HG03469 (cell line): ENCODE measurements around the gene ASPHD2.

Experiments
- ATAC-seq: cut with Tn5 transposase; IDR thresholded peaks from one replicate; pipeline ENCODE4 v1.9.1; 2021; ENCODE audit warnings: mild to moderate bottlenecking, moderate library complexity, moderate number of reproducible peaks; ENCODE audit not compliant: unreplicated experiment

The ASPHD2 gene

DNA sequence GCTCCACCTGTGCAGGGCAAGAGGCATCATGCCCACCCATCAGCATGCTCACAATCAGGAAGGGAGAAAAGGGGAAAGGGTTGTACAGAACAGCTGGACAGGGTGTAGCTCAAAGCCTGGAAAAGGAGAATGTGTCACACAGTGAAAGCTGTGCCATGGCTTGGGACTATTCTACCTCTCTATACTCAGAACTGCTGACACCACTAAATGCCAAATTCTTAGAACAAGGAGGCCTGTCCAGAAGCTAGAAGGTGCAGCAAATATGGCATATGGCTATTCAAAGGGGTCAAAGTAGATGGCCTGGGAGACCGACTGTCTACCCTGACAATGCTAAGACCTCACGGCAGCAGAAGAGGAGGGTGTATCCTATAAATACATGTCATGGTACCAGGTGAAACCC, 41.7 kb downstream of the ASPHD2 start:
- ATAC-seq: no peak

DNA sequence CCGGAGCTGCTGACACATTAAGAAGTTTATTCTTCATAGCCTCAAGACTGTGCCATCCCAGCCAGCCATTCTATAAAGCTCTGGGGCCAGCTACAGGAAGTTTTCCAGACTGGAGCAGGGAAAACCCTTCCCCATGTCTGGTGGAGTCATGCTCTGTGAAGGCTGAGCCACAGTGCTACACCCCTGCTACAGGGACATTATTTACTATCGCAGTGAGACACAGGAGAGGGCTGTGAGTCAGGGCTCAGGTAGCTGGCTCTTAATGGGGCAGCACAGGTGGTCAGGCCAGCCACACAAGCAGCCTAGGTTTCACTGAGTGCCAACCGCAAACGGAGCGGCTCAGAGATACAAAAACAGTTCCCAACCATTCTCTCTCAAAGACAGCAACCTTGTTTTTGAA, 42.5 kb downstream of the ASPHD2 start:
- no peak for ATAC-seq

DNA sequence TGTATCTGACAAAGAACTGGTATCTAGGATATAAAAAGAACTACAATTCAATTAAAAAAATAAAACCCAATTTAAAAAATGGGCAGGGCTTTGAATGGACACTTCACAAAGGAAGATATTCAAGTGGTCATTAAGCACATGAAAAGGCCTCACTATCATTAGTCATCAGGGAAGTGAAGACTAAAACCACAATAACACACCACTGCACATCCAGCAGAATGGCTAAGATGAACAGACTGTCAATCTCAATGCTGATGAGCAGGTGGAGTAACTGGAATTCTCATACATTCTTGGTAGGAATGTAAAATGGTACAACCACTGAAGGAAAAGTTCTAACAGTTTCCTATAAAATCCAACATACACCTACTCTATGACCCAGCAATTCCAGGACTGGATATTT, 45.6 kb downstream of the ASPHD2 start:
- ATAC-seq: no peak

DNA sequence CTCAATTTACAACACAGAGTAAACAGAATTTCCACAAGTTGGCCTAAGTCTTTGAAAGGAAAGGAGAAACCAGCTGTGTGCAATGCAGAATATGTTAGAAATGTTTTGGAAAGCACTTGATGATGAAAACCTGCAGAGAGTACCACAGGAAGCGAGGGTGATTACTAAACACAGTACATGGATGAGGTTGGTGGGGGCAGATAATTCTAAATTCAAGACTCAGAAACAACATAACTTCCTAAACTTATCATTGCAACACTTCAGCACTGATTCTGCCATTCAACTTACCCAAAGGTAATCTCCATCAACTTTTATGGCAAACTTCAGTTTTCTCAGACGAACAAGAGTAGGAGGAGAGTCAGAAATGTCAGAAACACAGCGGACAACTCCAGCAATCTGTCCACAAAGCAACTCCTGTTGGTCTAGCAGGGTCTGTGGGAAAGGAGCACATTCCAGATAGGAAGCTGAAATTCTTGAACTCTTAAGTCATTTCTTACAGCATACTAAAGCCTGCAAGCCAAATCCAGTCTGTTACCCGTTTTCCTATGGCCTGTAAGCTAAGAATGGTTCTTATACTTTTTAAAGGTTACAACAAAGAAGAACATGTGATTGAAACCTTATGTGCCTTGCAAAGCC, 47.8 kb downstream of the ASPHD2 start:
- no peak for ATAC-seq

DNA sequence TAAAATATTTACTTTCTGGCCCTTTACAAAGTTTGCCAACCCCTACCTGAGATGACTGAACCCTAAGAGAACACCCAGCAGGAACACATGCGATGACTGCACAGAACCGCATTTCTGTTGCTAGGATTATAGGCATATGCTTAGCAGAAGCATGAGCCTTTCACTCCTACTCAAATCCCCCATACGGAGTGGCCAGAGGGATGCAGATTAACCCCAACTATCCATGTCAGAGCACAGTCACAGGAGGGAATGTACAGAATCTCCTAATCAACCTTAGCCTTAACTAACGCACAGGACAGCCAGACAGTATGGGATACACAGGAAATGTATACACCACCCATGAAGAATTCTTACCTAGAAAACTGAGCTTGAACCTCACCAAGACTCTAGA, 48.3 kb downstream of the ASPHD2 start:
- no peak for ATAC-seq

DNA sequence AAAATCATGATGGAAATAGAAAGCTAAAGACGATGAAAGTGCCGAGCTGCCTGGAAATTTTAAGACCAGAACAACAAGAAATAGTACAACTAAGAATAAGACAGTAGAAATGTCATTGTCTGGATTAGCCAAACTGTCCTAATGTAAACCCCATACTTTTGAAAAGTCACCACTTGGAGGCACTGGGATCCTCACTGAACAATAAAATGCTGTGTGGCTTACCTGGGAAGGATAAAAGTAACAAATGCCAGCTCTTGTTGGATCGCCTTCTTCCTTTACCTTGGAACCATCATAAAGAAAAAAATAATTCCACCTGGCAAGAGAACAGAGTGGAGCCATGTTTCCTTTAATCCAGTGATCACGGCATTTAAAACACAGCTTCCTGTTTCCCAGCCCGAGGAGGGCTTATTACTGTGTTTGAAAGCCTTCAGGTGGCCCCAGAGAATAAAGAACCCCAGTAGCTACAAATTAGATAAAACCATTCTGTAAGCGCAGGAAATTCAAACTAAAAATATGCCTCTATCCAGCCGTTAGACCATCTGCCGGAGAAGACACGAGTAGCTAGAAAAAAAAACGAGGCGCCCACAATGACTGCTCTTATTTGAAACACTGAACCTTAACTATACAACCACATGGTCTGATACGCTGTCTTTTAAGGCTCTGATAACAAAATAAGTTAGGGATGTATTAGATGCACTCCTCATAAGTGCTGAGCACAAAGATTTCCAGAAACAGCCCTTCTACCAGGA, 50.2 kb downstream of the ASPHD2 start:
- no peak for ATAC-seq

DNA sequence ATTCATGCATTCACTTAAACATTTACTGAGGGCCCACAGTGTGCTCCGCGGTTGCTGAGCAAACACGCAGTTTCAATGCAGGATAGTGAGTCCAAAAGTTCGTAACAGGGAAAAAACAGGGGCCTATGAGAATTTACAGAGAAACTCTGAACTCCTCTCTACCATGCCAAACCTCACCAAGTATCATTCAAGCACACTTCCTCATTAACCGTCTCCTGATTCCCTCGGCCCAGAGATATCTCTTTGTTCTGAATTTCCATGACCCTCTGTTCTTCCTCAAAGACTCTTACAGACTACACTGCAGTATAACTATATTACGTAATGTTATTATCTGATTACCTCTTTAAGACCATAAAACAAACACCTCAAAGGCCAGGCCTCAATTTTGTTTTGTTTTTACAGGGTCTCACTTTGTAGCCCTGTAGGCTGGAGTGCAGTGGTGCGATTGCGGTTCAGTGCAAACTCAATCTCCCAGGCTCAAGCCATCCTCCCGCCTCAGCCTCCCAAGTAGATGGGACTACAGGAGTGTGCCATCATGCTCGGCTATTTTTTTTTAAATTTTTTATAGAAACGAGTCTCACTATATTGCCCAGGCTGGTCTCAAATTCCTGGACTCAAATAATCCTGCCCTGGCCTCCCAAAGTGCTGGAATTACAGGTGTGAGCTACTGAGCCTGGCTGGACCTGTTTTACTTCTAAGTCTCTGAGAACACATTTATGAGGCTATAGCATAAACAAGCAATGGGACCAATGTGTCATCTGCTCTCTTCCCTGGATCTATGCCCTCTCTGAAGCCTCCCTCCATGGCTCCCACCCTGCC, 50.9 kb downstream of the ASPHD2 start:
- ATAC-seq: no peak

DNA sequence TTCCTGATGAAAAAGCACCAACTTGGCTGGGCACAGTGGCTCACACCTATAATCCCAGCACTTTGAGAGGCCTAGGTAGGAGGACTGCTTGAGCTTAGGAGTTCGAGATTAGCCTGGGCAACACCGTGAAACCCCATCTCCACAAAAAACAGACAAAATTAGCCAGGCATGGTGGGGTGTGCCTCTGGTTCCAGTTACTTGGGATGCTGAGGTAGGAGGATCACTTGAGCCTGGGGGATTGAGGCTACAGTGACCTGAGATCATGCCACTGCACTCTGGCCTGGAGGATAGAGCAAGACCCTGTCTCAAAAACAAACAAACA, 51.5 kb downstream of the ASPHD2 start:
- no peak for ATAC-seq

DNA sequence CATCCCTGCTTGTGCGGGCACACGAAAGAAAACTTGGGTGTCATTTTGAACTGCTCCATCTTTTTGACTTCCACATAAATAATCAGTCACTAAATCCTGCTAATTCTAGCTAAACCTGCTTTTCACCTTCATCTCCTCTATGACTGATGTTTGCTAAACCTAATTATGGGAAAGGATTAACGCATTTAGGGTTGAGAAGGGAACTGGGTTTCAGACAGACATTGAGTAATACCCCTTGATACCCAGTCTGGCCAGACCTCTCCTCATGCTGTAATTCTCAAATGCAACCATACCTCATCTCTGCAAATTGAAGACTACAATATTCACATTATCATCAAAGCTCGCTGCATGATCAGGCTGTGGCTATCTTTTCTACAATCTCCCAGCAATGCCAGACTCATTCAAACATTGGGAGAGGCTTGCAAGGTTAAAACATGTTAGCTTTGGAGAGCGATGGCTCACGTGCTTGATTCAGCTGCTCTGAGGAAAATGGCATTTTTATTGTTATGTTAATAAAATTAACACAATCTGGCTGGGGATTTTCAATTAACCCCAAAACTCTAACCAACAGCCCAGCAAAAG, 52.1 kb downstream of the ASPHD2 start:
- ATAC-seq: no peak

DNA sequence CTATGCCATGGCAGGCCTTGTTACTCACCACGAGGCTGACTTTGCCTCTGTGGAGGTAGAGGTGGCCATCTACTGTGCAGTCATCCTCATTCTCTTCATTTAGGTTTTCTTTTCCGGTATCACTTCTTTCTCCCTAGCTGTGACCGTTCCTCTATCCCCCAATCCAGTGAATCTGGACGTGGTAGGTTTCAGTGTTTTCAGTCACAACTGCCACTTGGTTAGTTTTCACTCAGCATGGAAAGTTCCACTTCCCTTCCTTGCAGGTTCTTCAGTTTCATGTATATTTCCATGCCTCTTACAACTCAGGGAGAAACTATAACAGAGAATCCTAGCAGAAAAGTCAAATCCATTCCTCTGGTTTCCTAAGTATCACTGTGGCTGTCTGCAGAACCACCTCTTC, 52.6 kb downstream of the ASPHD2 start:
- ATAC-seq: no peak

DNA sequence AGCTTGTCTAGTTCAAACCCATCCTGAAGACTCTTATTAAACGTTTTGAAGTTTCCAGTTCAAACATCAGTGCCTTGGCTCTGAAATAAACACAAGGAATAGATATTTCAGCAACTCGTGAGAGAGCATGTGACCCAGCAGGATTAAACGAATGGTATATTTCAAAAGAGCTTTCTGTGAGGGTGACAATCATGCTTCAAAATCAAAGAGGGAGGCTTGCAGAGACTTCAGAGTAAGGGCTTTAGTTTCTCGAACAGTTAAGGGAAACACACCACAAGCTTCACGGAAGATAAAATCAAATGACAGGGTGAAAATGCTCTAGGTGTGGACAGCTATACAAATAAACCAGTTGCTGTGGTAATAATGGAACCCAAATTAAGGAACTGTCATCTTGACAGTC, 53.1 kb downstream of the ASPHD2 start:
- ATAC-seq: no peak

DNA sequence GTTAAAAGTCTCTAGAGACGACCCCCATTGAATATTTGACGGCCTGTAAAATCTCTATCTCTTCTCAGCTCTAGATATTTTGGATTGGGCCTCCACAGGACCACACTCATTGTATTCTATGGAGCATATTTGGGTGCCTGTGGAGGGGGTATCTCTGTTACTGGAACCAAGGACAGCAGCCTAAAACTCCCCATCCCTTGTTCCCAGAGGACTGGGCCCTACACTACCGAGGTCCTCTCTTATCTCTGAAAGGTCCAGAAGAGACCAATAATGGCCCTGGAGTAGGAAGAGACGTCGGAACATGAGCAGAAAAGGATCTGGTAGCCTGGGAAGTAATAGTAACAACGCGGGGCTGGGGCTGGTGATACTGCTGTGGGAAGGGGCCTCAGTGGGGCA, 54.0 kb downstream of the ASPHD2 start:
- no peak for ATAC-seq

DNA sequence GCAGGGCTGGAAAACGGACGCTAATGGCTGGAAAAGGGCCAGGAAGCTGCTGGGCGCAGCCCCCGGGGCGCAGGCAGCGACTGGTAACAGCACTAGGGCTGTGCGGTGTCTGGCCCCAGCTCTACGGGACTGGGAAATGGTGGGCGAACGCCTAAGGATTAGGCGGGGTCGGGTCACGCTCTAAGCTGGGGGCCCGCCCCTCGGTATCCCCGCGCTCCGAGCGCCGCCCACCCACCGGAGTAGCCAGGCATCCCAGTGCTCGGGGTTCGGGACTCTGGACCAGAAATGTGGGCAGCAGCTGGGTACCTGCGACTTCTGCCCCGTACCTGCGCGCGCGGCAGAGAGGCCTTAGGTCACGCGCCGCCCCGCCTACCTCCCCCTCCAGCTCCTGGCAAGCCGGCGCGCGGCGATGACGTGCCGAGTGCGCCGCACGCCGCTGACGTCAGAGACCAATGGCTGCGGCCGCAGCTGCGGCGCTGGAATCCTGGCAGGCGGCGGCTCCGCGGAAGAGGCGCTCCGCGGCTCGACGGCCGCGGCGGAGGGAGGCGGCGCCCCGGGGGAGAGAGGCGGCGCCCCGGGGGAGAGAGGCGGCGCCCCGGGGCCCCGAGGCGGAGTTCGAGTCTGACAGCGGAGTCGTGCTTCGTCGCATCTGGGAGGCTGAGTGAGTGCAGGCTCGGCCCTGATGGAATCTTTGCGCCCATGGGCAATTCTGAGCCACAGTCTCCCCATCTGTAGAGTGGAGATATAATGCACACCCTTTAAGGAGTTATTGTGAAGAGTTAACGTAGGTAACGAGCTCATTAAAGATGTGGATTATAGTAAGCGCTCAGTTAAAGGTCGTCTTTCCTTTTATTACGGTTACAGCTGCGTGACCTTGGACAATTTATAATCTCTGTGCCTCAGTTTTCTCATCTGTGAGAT, 54.6 kb downstream of the ASPHD2 start, which contains the start of the genes HPS4 and SRRD:
Gene HPS4, minus strand, starts transcription at position 345 of the 921 bp plus-strand sequence. CDS start 2,021 bp downstream, outside the sequence.
Gene SRRD, plus strand, starts transcription at position 439 of the 921 bp plus-strand sequence. Its CDS starts 14 bp downstream, at position 453.
- peak; percentile 40 for ATAC-seq

DNA sequence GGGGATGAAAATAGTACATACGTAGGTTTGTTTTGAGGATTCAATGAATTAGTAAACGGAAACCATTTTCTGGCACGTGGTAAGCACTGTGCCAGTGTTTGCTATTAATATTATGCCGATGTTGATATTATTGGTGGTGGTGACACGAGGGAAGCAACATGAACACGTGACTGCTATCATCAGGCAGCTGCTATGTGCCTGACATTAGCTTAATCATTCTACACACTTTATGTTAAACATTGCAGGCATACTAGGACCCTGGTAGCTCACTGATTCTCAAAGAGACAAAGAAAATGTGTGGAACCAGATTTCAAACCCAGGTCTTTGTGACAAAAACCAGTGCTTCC, 55.3 kb downstream of the ASPHD2 start:
- no peak for ATAC-seq

DNA sequence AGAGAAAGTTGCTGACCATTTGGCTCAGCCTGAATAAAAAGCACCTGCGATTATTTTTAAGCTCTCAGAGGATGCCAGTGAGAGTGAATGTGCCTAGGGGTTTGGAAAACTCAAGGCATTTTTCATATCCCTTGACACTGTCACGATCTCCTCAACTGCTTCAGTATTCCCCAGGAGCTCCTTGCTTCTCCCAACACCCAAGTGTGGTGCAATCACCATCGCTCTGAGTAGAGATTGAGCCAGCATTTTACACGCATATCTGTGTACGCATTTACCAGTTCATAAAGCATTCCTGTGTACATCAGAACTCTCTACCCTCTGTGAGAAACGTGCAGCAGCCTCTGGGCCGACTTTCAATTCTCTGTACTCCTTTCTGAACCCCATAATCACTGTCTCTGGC, 56.0 kb downstream of the ASPHD2 start:
- ATAC-seq: no peak

DNA sequence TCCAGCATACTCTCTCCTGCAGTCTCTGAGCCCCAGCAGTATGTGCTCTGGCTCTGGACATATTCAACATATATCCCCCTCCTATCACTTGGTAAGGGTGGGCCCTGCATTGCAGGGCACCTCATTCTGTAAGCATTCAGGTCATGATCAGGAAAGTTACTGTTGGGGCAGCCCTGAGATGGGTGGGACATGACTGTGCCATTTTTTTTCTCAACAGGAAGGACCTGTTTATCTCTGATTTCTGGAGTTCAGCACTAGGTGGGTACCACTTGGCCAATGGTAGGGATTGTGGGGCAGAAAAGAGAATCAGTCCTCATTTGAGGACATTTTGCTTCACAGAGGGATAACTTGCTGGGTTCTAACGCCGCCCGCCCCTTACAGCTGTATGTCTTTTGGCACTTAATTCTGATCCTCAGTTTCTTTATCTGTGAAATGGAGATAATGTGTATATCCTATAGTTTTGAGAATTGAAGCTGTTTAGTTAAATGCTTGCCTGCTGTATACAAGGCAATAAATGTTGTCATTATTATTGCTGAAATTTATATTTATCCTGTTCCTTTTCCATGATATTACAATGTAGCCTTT, 56.8 kb downstream of the ASPHD2 start:
- ATAC-seq: no peak

DNA sequence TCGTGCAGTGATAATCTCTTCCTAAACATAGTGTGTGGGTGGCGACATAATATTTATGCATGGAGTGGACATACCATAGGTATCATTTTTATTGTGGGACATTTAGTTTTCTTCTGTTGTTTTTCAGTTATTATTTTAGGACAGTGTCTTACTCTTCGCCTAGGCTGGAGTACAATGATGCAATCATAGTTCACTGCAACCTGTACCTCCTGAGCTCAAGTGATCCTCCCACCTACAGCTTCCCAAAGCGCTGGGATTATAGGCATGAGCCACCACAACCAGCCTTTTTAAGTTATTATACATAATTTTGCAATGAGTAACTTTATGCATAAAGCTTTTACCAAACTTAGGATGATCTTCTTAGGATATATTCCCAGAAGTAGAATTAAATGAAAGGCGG, 57.3 kb downstream of the ASPHD2 start:
- ATAC-seq: no peak

DNA sequence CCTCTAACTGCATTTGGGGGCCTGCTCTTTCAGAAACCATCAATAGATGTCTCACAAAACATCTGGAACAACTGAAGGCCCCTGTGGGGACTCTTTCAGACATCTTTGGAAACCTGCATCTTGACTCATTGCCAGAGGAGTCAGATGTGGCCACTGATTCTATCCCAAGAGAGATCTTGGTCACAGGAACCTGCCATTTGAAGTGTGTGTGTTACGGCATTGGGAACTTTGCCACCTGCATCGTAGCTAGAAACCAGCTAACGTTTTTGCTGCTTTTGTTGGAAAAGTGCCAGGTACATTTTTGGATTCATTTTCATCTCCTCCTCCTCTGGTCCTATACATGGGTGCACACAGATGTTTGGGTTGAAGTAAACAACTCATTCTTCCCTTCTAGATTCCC, 58.9 kb downstream of the ASPHD2 start:
- ATAC-seq: no peak

DNA sequence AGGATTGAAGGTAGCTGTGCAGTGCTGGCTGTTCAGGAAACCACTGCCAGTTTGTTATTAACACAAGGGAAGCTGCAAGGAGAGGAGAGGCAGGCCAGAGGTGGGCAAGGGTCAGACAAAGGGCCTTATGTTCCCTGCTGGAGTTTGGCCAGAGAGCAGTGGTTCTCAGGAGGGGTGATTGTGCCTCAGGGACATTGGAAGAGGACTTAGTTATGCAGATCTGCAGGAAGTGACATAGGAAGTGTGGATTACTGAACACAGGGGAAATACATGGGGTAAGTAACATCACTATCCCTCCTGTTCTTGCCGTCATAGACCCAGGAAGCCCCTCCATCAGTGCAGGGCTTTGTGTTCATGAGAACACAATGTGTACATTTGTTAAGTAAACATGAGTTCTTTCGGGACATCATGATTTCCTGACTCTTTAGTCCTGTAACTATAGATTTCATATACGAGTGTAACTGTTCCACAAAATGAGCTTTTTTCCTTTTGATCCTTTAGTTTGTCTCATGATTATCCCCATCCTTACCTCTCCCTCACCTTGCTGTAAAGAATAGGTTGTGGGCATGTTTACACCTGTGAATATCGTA, 60.5 kb downstream of the ASPHD2 start:
- no peak for ATAC-seq

DNA sequence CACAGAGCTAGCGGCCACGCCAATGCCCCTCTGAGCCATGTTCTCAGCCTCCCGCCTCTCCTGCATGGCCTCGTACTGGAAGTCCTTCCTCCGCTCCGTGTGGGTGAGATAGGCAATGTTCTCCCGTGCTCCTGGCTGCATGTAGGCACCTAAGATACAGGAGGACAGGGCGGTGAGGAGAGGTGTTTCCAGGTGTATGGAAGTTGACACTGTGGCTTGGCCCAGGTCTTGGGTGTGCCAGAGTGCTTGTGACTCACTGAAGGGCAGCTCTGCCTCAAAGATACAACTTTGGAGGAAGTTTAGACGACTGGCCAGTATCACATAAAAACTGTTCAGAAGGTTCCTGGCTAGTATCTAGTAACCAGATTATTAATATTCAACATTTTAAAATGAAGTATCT, 63.2 kb downstream of the ASPHD2 start:
- no peak for ATAC-seq
